Body of pancreas (tissue), 4 donors: ENCODE data around the gene ANKRD33B. TPM values are rescaled to one million over a fixed set of nuclear protein-coding genes. Genes with fewer than 3 reads are reported as not detected.

Experiments
- ATAC-seq: fragments of 150-250 bp; one replicate; pipeline ENCODE4 v1.9.1; 2016
- DNase-seq, 4 donors: peaks; one replicate each; pipeline ENCODE4 v3.0.0-alpha.2; 2019
- H3K27ac ChIP-seq, 4 donors: fragments of 200-600 bp; sonication (generic); 1 replicate in 3 of 4; 2 replicates in 1 of 4; pipeline versions ENCODE4 v1.5.1 to v1.6.1; 2016 to 2019; ENCODE audit warnings: mild to moderate bottlenecking in 1 of 4, mixed read lengths in 1 of 4, moderate library complexity in 1 of 4
- H3K27me3 ChIP-seq, 2 donors: fragments of 200-600 bp; sonication (generic); one replicate each; pipeline ENCODE4 v1.6.0; 2016; ENCODE audit warnings: mild to moderate bottlenecking in 1 of 2
- H3K36me3 ChIP-seq, 2 donors: fragments of 200-600 bp; sonication (generic); replicated peaks in 1 of 2; 2 replicates each; pipeline ENCODE4 v1.5.1; 2016; ENCODE audit warnings: low read depth in 2 of 2; ENCODE audit not compliant: insufficient read depth in 1 of 2
- H3K4me1 ChIP-seq: fragments of 200-600 bp; sonication (generic); one replicate; pipeline ENCODE4 v1.6.0; 2016
- H3K4me3 ChIP-seq, 2 donors: fragments of 200-600 bp; sonication (generic); 1 replicate in 1 of 2; 2 replicates in 1 of 2; pipeline ENCODE4 v1.5.1; 2016 to 2019
- H3K9me3 ChIP-seq, 3 donors: fragments of 200-600 bp; sonication (generic); 1 replicate in 2 of 3; 2 replicates in 1 of 3; pipeline ENCODE4 v1.5.1; 2016
- POLR2A ChIP-seq, 3 donors: fragments of 450-650 bp; IDR thresholded peaks; one replicate each; pipeline ENCODE4 v1.6.1; 2016; ENCODE audit warnings: antibody characterized with exemption in 3 of 3, mild to moderate bottlenecking in 2 of 3
- WGBS, 2 donors: methylation state at CpG; one replicate each; pipeline ENCODE4 v1.1.5; 2017; 5-methylcytosine and 5-hydroxymethylcytosine counted together
- intact Hi-C: fragments of 100-400 bp; cut with DNase I; formaldehyde crosslinking; loops from one replicate; pipeline ENCODE4 v1.15.1; 2023
- total RNA-seq, 2 donors: library from RNA; depleted of rRNA; stranded (reverse); fragments of >200 nt; gene quantifications; one replicate each; pipeline ENCODE4 v1.1.0, GENCODE V29; 2016
- TF ChIP-seq, protein P1 (sequence below), 7 experiments: fragments of 450-650 bp in 4 of 7; fragments of 200-600 bp in 3 of 7; sonication (generic) in 3 of 7; IDR thresholded peaks; one replicate each; pipeline ENCODE4 v1.5.1; 2016 to 2019; ENCODE audit warnings: antibody characterized with exemption in 7 of 7

ANKRD33B gene
- total RNA-seq, 2 donors from 2014 or later = 2.3 to 3.9 TPM

DNA sequence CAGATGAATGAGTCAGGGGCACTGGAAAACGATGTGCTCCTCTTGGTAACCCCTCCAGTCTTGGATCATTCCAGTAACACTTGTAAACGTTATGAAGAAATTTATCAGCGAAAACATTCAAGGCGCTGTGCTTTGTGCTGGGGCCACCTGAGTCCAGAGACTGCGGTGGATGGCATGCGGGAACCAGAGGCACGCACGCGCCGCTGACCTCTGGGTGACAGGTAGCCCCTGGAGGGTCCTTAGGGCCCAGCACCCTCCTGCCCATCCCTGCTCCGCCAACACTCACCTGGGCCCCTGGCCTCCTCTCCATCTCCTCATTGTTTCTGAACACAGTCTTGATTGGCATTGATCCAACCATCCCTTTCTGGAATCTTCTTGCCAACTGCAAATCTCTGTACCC lies 110.2 kb downstream of the ANKRD33B start:
- Histone ChIP-seq H3K4me3 (no peak overlapping the region), H3K36me3 (peaks cover 5 to 13% of the 10 kb centered on the region in 2 donors), H3K4me1 (peaks cover 8% of the 10 kb centered on the region), H3K27me3 (no peaks in the 10 kb centered on the region), H3K9me3 (no peaks in the 10 kb centered on the region), H3K27ac (no peak overlapping the region)
- WGBS, 2 donors = 79 to 82% methylated on average over 11 of the region's 11 CpGs
- ATAC-seq = no peak
- DNase-seq = no peak
- intact Hi-C loops = no loop called here
- TF ChIP-seq, protein P1, sequence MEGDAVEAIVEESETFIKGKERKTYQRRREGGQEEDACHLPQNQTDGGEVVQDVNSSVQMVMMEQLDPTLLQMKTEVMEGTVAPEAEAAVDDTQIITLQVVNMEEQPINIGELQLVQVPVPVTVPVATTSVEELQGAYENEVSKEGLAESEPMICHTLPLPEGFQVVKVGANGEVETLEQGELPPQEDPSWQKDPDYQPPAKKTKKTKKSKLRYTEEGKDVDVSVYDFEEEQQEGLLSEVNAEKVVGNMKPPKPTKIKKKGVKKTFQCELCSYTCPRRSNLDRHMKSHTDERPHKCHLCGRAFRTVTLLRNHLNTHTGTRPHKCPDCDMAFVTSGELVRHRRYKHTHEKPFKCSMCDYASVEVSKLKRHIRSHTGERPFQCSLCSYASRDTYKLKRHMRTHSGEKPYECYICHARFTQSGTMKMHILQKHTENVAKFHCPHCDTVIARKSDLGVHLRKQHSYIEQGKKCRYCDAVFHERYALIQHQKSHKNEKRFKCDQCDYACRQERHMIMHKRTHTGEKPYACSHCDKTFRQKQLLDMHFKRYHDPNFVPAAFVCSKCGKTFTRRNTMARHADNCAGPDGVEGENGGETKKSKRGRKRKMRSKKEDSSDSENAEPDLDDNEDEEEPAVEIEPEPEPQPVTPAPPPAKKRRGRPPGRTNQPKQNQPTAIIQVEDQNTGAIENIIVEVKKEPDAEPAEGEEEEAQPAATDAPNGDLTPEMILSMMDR (IDR thresholded peaks at IDR 0.05) = no peak
- no peak for TF ChIP-seq POLR2A (IDR thresholded peaks at IDR 0.05)

DNA sequence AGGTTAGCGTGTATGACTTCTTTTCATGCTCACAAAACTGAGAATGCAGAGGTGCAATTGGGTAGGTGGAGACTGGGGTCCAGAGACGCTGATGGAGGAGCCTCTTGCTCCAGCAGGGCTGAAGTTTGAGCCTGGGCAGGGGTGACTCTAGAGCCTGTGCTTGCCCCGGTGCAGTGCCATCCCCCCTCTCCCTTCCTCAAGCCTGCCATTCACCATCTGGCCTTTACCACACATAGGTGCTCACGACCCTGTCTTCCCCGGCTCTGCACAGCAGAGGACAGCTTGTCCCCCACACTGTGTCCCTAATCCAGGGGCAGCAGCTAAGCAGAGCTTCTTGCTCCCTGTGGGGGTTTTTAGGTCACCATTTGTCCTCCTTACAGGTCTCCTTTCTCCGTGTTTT lies 110.7 kb downstream of the ANKRD33B start:
- Histone ChIP-seq H3K9me3 (no peaks in the 10 kb centered on the region), H3K27me3 (no peaks in the 10 kb centered on the region), H3K27ac (no peak overlapping the region), H3K4me1 (peaks cover 8% of the 10 kb centered on the region), H3K36me3 (peaks cover 9 to 17% of the 10 kb centered on the region in 2 donors), H3K4me3 (no peak overlapping the region)
- WGBS, 2 donors = 57 to 61% methylated on average over 6 of the region's 6 CpGs
- peak; percentile 13 for ATAC-seq
- DNase-seq = no peak
- intact Hi-C loops = no loop called here
- no peak for TF ChIP-seq POLR2A (IDR thresholded peaks at IDR 0.05)
- TF ChIP-seq, protein P1 (IDR thresholded peaks at IDR 0.05) = no peak

DNA sequence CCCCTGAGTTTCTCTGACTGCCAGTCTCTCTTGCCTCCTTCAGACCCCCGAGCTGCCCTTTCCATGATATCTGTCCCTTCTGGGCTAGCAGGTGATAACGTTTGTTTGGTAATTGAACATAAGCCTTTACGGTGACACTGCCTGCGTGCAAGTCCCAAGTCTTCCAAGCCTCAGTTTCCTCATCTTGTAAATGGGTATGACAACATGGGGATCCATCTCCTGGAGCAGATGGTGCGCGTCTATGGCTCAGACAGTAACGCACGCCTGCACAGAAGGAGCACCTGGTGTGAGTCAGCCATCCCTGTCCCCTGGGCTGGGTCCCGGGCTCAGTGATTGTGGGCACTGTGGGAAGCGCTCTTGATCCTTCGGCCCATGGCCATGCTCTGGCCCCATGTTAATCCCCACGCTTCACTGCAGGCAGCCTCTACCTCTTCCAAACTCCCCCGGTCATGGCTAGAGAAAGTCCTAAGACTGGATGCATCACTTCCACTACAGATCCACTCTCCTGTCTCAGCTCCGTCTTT lies 111.4 kb downstream of the ANKRD33B start:
- ATAC-seq (no peak), DNase-seq (no peak)
- intact Hi-C loops = no loop called here
- Histone ChIP-seq H3K36me3 (peaks cover 10 to 23% of the 10 kb centered on the region in 2 donors), H3K4me1 (peaks cover 8% of the 10 kb centered on the region), H3K9me3 (no peaks in the 10 kb centered on the region), H3K4me3 (no peak overlapping the region), H3K27ac (no peak overlapping the region), H3K27me3 (no peaks in the 10 kb centered on the region)
- TF ChIP-seq, protein P1 (IDR thresholded peaks at IDR 0.05) = no peak
- TF ChIP-seq POLR2A (IDR thresholded peaks at IDR 0.05) = no peak
- 78 to 80% methylated on average over 14 of the region's 14 CpGs for WGBS, 2 donors

DNA sequence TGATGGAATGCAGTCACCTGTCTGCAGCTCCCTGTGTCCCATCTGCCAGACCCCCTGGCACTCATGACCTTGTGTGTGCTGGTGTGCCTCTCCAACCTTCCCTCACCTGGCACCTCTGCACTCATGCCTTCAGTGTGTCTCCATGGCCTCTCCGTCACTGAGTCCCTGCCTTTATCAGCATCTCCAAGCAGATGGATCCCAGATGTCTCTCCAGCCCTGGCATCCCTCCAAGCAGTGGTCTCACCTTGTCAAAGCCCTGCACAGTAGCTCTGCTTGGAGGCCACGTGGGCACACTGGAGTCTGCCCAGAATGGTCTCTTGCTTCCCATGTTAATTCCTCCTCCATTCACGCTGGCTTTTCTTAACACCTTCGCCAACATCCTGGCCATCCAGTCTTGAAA lies 112.4 kb downstream of the ANKRD33B start:
- 73 to 77% methylated on average over 4 of the region's 4 CpGs for WGBS, 2 donors
- peaks cover 15 to 33% of the 10 kb centered on the region in 2 donors for H3K36me3 ChIP-seq
- H3K9me3 ChIP-seq = no peaks in the 10 kb centered on the region
- no peak for DNase-seq
- TF ChIP-seq POLR2A (IDR thresholded peaks at IDR 0.05) = no peak
- no peak overlapping the region for H3K27ac ChIP-seq
- intact Hi-C loops = no loop called here
- no peak for ATAC-seq
- H3K27me3 ChIP-seq = no peaks in the 10 kb centered on the region
- H3K4me1 ChIP-seq = peaks cover 8% of the 10 kb centered on the region
- H3K4me3 ChIP-seq = no peak overlapping the region

DNA sequence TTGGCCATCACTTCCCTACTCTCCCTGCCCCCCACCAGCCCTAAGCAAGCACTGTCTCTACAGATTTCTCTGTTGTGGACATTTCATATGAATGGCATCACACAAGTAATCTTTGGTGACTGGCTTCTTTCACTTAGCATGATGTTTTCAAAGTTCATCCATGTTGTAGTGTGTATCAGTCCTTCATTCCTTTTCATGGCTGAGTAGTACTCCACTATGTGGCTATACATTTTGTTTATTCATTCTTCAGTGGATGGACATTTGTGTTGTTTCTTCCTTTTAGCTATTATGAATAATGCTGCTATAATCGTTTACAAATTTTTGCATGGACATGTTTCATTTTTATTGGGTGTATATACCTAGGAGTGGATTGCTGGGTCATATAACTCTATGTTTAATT lies 113.1 kb downstream of the ANKRD33B start:
- H3K9me3 ChIP-seq = no peaks in the 10 kb centered on the region
- no peak for ATAC-seq
- 95 to 96% methylated on average over 1 of the region's 1 CpG for WGBS, 2 donors
- peaks cover 2% of the 10 kb centered on the region for H3K4me1 ChIP-seq
- DNase-seq = no peak
- TF ChIP-seq POLR2A (IDR thresholded peaks at IDR 0.05) = no peak
- TF ChIP-seq, protein P1 (IDR thresholded peaks at IDR 0.05) = no peak
- no peaks in the 10 kb centered on the region for H3K27me3 ChIP-seq
- peaks cover 16 to 34% of the 10 kb centered on the region in 2 donors for H3K36me3 ChIP-seq
- no peak overlapping the region for H3K27ac ChIP-seq
- no peak overlapping the region for H3K4me3 ChIP-seq
- intact Hi-C loops = no loop called here
